GM21619 (cell line): ENCODE measurements around the gene GLCCI1.

Experiments used
- ATAC-seq: cut with Tn5 transposase; IDR thresholded peaks from one replicate; pipeline ENCODE4 v1.9.1; 2021; ENCODE audit not compliant: unreplicated experiment

The GLCCI1 gene

DNA sequence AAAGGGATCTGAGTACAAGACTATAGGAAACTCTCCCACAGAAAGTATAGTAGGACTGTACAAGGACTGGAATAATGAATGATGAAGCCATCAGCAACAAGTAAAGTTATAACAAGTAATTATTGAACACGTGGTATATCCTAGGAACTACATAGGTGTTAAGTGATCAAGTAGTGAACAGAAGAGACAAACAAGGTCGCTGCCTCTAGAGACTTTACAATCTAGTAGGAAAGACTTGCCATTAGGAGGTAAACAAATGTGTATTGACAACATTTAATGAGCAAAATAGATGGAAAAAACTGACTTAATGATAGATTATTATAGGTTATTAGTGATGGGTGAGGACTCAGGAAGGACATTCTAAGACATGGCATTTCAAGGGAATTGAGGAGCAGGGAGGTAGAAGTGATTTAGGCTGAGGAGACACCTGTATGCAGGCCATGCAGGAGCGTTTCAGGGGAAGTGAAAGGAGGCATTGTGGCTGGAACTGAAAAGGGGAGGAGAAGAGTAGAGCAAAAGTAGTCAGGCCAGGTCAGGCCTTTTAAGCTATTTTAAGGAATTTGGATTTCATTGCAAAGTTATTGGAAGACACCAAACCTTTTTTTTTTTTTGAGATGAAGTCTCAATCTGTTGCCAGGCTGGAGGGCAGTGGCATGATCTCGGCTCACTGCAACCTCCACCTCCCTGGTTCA is 8.5 kb upstream of the GLCCI1 start:
- peak; percentile 89 for ATAC-seq

DNA sequence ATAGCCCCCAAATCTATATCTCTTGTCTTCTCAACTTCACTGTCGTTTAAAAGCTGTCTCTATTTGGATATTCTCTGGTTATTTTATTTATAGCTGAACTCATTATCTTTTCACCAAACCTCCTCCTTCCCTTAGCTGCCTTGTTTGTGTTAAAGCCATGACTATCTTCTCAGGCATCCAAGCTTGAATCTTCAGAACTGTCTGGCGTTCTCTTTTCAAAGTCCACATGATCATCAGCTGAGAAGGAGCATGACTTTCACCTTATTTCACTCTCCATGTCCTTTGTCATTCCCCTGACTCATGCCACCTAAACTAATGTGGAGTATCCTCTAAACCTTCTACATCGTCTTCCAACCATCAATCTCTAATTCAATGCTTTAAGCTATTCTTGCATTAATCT is 5.7 kb upstream of the GLCCI1 start:
- no peak for ATAC-seq

DNA sequence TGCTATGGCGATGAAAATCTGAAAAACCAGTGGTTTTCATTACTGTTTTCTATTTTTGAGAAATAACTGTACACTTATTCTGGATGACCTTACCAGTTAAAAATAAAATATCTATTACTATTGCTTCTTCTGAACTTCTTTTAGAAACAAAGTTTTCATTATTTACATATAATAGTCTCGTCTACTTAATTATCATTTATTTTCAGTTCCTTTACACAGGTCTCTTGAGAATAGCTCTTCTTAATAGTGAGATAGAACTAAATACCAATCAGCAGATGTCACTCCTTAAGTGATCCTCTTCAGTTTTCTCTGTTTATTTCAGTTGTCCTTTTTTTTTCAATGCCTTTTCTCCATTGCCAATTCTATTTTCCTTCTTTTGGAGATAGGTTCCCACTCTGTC is 4.3 kb upstream of the GLCCI1 start:
- ATAC-seq = no peak

DNA sequence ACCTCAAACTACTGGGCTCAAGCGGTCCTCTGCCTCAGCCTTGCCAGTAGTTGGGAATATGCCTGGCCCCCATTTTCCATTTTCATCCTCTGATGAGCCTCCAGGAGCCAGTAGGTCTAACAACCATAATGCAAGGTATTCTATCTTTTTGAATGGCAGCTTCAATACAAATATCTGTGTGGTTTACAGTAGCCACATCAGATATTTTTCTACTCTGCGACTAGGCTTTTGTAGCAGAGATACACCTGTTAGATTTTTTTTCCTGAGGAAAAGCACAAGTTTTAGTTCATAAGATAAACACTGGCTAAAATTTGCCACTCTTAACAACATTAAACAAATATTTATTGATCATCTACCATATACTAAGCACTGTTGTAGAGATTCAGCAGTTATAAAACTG is 3.9 kb upstream of the GLCCI1 start:
- ATAC-seq = no peak

DNA sequence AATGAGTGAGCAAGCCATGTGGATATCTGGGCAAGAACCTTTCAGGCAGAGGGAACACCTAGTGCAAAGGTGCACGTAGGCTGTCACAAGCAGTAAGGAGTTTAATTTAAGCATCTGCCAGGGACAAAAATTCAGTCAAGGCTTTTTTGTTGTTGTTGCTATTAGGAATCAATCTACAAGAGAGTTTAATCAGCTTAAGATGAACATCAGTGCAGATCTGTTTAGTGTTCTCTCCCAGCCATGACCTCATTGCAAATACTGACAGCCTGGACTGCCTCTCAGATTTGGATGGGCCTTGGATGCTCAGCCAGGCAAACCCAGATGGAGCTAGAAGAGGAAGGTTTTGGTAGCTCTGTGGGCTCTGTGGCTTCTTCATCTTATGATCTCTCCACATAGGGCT is 3.3 kb upstream of the GLCCI1 start:
- ATAC-seq = no peak

DNA sequence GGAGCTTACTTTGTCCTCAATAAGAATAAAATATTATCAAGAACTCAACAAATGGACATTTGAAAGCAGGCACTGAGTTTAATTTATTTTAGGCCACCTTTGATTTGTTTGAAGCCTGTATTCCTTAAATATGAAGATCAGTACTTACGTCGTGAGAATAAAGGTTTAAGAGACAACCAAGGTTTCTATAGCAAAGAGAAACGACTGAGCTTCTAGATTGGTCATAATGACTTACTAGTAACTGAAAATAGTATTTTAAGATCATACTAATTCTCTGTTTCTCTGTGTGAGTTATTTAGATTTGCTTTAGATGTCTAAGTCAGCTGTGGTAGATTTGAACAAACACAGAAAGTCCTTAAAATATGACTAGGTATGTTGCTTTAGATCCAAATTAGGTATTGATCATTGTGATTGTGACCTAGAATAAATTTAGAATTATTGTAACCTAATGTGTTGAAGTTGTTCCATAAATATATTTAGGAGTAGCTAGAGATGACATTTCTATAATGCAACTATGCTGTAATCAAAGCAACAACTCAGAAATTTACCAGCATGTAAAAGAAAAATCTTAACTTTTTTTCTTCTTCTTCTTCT is 2.4 kb upstream of the GLCCI1 start:
- no peak for ATAC-seq

DNA sequence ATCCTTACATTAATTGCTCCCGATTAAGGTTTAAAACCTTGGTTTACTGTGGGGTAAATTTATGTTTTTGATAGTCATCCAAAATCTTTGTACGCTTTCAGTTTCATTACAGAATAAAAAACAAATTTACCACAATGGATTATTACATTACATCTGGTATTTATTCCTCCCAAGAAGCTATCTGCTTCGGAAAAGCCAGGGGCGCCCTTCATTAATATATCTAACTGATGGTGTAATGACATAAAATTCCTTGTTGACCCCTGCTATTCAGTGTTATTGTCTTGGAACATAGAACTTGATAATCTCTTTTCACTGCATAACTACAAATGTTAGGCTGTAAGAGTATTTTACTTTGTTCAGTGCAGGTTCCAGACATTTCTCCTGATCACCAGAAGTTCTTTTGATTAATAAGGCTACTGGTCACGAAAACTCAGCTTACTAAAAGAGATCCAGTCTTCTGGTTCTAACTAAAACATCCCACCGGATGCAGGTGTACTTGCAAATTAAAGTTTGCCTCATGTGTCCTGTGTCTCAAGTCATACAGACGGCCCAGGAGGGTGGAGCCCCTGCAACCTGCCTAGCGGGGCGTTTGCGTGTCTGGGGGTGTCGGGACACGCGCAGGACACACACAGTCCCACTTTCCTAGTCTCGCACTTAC is 581 bp upstream of the GLCCI1 start:
- ATAC-seq = no peak

DNA sequence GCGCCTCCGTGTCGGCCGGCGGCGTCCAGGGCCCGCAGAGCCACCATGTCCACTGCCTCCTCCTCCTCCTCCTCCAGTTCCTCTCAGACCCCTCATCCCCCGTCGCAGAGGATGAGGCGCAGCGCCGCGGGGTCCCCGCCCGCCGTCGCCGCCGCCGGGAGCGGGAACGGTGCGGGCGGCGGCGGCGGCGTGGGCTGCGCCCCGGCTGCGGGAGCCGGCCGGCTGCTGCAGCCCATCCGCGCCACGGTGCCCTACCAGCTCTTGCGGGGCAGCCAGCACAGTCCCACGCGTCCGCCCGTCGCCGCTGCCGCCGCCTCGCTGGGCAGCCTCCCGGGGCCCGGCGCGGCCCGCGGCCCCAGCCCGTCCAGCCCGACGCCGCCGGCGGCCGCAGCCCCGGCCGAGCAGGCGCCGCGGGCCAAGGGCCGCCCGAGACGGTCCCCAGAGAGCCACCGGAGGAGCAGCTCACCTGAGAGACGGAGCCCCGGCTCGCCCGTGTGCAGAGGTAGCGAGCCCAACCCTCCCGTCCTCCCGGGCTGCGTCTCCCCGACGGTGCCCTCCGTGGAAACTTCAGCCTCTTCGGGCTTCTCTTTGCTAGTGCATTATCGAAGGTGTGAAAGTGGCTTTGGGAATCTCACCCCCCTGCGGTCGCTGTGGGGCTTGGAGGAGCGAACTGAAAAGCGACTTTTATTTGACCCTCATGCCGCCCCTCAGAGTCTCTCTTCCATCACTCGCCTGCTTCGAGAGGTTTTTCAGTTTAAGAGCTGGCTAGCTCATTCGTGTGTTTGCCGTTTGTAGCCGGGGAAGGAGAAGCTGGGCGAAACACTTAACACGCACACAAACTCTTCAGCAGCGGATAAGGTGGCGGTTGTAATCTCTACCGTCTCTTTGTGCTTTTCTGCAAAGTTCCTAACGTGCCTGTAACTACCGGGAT is 975 bp downstream of the GLCCI1 start:
- peak; percentile 2 for ATAC-seq

DNA sequence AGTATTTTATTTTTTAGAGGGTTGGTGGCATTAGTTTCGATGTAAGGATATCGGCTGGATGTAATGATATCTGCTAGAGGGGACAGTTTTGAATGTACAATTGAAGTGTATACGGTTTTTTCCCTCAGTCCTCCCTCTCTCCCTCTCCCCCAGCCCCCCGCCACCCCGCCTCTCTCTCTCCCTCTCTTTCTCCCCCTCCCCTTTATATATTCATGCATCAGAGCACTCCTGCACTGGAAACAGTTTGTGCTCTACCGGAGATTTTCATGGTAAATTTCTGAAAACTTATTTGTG is 1.6 kb downstream of the GLCCI1 start:
- ATAC-seq = no peak

DNA sequence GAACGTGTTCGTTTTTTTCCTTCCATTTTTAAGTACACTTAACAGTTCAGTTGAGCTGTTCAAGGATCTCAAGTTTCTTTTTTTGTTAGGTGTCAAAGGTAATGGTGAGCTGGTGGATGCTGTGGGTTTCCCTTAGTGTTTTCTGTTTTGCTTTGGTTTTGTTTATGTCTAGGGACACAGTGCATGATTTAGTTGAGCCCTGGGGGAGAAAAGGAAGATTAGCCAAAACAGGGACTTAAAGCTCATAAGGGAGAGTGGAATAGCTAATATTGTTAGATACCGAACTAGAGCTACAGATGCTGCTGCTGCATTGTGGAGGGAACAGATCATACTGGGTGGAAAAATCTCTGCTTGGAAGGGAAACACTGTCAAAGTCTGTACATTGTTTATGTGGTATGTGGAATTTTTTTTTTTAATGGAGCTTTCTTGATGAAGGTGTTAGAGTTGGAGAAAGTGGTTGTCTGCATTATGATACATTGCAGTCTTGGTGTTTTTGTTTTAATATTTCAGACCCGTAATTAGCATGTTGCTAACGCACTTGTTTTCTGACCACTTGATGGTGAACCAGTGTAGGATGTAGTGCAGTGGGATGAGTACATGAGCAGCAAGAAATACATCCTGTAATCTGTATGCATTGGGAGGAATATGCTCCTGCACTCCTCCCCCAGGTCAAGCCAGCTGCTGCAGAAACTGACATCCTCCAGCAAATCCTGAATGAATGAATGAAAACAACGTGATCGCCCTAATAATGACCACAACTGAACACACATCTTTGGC is 2.1 kb downstream of the GLCCI1 start:
- no peak for ATAC-seq

DNA sequence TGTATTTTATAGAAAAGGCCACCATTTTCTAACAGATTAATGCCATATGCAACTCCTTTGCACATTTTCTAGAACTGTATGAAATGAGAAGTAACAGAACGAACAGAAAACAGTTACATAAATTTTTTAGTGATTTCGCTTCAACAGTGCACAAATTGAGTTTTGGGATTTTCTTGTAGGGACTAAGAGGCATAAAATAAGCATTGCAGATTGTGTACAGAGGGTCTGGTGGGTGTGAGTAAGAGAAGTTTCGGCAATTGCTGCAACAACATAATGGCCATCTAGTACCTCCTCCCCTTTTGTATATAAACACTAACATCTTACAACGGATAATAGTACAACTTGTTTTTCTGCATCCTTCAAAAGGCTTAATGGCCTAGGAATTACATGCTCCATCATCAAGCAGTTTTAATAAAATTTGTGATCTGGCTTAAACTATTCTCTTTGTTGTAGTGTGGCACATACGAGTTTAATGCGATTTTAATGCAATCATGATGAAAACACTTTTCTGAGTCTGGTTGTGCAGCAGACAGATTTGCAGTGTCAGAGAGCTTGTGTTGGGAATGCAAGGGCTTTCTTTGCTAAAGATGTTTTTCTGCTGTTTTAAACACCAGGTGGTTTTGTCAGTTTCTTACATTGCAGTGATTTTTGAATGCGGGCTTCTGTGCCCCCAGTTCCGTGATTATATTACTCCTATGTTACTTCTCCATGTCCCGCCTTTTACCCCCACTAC is 2.9 kb downstream of the GLCCI1 start:
- ATAC-seq = no peak

DNA sequence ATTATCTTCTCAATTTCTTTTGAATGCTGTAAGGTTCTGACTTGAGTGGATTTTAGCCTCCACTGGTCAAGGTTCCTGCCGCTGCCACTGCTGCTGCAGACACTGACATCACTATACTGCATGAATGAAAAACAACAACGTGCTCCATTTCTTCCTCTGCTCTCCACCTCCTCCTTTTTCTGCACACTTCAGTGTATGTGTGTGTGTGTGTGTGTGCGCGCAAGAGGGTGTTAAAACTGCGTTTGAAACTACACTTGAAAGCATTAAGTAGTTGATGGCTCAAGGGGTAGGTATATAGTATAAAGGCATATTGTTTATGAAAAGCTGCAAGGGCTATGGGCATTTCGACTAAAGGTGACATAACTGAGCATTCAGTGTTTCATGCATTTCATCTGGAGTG is 3.5 kb downstream of the GLCCI1 start:
- no peak for ATAC-seq

DNA sequence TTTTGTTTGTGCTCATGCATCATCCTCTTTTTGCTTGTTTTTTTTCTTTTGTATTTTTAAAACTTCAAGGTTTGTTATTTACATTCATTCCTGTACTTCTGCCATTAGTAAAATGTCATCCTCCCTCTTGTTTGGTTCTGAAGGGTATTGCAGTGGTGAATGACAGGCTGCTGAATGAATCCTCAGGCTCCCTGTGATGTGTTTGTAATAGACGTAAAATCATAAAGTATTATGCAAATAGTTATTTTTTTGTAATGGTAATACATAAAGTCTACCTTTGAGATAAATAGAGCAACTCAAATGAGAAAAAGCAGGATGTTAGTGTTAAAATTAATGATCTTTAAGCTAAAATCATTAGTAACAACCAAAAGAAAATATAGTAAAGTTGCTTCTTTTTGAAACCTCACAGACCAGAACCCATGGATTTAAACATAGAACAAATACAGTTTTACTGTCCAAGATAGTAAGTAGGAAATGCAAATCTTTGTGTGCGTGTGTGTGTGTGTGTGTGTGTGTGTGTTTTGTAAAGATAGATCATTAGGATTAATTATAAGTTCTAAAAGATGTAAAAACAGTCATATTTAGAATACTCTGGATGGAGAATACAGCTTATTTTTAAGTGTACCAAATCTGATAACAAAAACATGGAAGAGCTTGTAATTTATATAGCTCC is 4.5 kb downstream of the GLCCI1 start:
- ATAC-seq = no peak

DNA sequence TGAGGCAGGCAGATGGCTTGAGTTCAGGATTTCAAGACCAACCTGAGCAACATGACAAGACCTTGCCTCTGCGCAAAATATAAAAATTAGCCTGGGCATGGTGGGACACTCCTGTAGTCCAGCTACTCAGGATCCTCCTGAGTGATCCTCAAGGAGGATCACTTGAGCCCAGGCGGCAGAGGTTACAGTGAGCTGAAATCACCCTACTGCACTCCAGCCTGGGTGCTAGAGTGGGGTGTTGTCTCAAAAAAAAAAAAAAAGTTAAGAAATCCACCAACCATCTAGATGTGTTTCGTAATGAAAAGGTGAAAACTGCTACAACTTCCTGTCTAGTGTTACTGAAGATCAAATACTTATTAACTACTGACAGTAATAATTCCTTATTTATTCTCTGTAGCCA is 8.1 kb downstream of the GLCCI1 start:
- no peak for ATAC-seq

DNA sequence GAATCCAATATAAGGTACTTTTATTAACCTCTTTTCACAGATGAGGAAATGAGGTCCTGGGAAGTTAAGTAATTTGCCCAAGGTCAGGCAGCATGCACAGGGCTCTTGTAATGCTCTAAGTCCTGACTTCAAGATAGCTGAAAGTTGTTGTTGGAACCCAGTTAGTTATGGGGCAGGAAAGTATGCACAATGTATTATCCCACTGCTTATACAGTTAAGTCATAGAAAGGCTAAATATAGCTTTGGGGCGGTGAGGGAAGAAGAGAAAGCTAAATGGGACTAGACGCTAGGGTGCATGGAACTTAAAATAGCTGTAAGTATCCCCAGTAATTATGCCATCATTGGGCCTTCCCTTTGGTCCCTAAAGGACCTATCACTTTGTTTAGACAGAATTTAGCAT is 9.2 kb downstream of the GLCCI1 start:
- ATAC-seq = no peak

DNA sequence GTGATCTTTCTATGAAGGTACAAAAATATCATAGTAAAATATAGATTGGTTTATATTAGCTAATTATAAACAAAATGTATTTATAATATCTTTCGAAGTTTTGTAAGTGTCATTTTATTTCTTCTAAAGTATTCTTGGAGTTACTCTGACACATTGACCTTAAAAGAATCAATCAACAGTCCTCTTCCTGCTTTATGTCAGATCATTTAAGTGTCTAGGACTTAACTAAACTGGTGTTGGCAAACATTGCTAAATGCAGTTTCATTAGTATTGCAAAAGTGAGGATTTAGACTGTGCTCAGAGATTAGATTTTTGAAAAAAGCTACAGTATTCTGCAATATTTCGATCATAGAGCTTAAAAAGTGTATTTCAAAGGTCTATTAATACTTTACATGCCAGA is 10.3 kb downstream of the GLCCI1 start:
- ATAC-seq = no peak

DNA sequence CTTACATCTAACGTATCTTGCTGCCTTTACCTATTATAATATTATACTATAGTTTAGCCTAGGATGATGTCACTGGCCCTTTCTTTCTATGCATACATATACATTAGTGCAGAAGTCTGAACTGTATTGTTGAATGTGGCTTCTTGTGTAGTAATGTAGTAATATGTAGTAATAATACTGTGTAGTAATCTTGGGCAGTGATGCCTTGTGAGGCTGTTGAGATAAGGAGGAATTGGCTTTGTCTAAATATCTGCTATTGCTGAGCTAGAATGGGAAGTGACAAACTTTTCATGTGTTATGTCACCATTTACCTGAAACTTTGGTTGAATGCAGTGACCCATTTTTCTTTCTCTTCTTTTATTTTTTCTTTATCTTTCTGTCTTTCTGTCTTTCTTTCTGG is 11.0 kb downstream of the GLCCI1 start:
- ATAC-seq = no peak

DNA sequence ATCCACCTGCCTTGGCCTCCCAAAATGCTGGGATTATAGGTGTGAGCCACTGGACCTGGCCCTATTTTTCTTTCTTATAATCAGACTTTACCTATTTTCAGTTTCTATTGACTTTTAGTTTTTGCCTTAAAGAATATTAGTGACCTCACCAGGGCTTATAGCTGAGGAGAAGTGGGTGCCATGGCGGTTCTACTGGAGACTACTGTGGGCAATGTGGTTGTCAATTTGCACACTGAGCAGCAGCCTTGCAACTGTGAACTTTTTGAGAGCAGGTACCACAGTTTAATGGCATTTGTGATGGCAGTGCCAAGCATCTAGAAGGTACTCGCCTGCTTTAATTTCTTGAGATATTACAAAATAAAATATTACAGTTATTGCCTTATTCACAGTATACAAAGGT is 11.5 kb downstream of the GLCCI1 start:
- ATAC-seq = no peak

DNA sequence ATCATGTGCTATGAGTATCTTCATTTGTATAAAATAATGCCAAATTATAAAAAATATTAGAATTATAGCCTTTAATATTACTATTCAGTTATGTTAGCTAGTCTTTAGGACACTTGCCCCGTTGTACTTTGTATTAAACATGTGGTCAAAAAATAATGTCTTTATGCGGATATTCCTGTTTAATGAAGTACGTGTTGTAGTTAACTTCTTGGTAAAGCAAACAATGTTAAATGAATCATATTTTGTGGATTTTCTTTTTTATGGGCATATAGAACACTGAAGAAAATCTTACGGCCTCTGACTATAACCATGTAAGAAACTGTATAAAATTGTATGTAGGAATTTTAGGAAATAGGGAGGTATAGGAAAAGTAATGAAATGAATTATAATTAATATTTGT is 14.3 kb downstream of the GLCCI1 start:
- ATAC-seq = no peak

DNA sequence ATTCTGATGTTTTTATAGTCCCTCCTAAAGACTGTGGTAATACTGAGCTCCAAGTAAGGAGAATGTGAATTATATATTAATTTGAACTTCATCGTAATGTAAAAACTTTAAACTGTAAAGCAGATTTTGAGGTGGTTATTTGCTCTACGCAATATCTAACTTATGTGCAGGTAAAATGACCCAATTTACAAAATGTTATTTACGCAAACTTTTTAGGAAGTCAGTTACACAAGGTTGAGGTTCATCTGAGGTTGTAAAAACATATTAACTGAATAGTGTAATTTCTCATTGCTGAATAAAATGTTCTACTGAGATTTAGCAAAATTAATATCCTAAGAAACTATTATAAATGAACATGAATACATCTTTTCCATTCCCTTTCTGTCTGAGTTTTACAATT is 15.8 kb downstream of the GLCCI1 start:
- no peak for ATAC-seq
